ENCODE measurements around the gene MAPK1.
"Not testable (repeated sequence)": the region's sequence is repeated elsewhere in the genome, so short reads cannot be mapped to it uniquely, and the experiment has no call there.

The MAPK1 gene

GRCh38 chr22:21845558-21846453 lies 21.6 kb downstream of the MAPK1 start:
- no peak for DNase-seq

GRCh38 chr22:21842946-21843345 lies 24.5 kb downstream of the MAPK1 start:
- DNase-seq: no peak

GRCh38 chr22:21841422-21841821 lies 26.0 kb downstream of the MAPK1 start:
- DNase-seq: no peak

- no peak for DNase-seq
These were observed 27.1 kb downstream of the MAPK1 start for GRCh38 chr22:21840236-21840823.

GRCh38 chr22:21839765-21840140 lies 27.7 kb downstream of the MAPK1 start:
- DNase-seq: no peak

- DNase-seq: not testable (repeated sequence)
These were observed 28.2 kb downstream of the MAPK1 start for GRCh38 chr22:21839104-21839764.

- DNase-seq: no peak
These were observed 30.0 kb downstream of the MAPK1 start for GRCh38 chr22:21837248-21837979.

- not testable (repeated sequence) for DNase-seq
These were observed 31.0 kb downstream of the MAPK1 start for GRCh38 chr22:21836486-21836885.

- DNase-seq: no peak
These were observed 32.1 kb downstream of the MAPK1 start for GRCh38 chr22:21835378-21835777.

GRCh38 chr22:21834869-21835268 lies 32.6 kb downstream of the MAPK1 start:
- DNase-seq: no peak

- DNase-seq: no peak
These were observed 34.9 kb downstream of the MAPK1 start for GRCh38 chr22:21832291-21833290.

GRCh38 chr22:21829523-21829922 lies 37.9 kb downstream of the MAPK1 start:
- DNase-seq: no peak

GRCh38 chr22:21828268-21828638 lies 39.2 kb downstream of the MAPK1 start:
- no peak for DNase-seq

- no peak for DNase-seq
These were observed 39.7 kb downstream of the MAPK1 start for GRCh38 chr22:21827628-21828267.

GRCh38 chr22:21826204-21826603 lies 41.2 kb downstream of the MAPK1 start:
- no peak for DNase-seq

- DNase-seq: not testable (repeated sequence)
These were observed 42.5 kb downstream of the MAPK1 start for GRCh38 chr22:21824962-21825361.

GRCh38 chr22:21824445-21824912 lies 43.0 kb downstream of the MAPK1 start:
- DNase-seq: no peak

- DNase-seq: no peak
These were observed 43.6 kb downstream of the MAPK1 start for GRCh38 chr22:21823740-21824444.

GRCh38 chr22:21819183-21819770 lies 48.2 kb downstream of the MAPK1 start:
- no peak for DNase-seq

Measured in NCI-H526 (cell line).